Activated CD8-positive, alpha-beta T cell treated with anti-CD3 and anti-CD28 coated beads, Interleukin-2, amount 10 ng/mL, durations not matched to agents 7 days and 5 days (primary cell): ENCODE measurements around the gene NCOA4. TPM values are rescaled to one million over a fixed set of nuclear protein-coding genes. Genes with fewer than 3 reads are reported as not detected.
"Not testable (repeated sequence)": the region's sequence is repeated elsewhere in the genome, so short reads cannot be mapped to it uniquely, and the experiment has no call there.

Experiments used
- ATAC-seq: fragments of 150-1000 bp; cut with Tn5 transposase; one replicate; pipeline ENCODE4 v1.10.0; 2021; ENCODE audit warnings: moderate library complexity
- CTCF ChIA-PET: fragments of 350-600 bp; sonication (Branson Sonifier 250); formaldehyde crosslinking; loops from one replicate; lab custom pipeline; 2021; ENCODE audit warnings: antibody characterized with exemption; lab: Charles Lee
- POLR2A ChIA-PET: fragments of 350-600 bp; sonication (Branson Sonifier 250); formaldehyde crosslinking; loops from one replicate; lab custom pipeline; 2021; ENCODE audit warnings: antibody characterized with exemption; lab: Charles Lee
- DNase-seq: peaks from one replicate; pipeline ENCODE4 v3.0.0-alpha.2; 2020
- H3K27ac Mint-ChIP-seq: one replicate; pipeline ENCODE4 v1.8.0; 2021; ENCODE audit warnings: mild to moderate bottlenecking, mixed read lengths
- H3K27me3 Mint-ChIP-seq: one replicate; pipeline ENCODE4 v1.8.0; 2021; ENCODE audit warnings: low read depth, mixed read lengths
- H3K36me3 Mint-ChIP-seq: one replicate; pipeline ENCODE4 v1.8.0; 2021; ENCODE audit warnings: low read depth, mixed read lengths
- H3K4me1 Mint-ChIP-seq: one replicate; pipeline ENCODE4 v1.8.0; 2021; ENCODE audit warnings: low read depth, mixed read lengths
- H3K4me3 Mint-ChIP-seq: one replicate; pipeline ENCODE4 v1.8.0; 2021; ENCODE audit warnings: mild to moderate bottlenecking, mixed read lengths
- H3K9me3 Mint-ChIP-seq: one replicate; pipeline ENCODE4 v1.8.0; 2022; ENCODE audit warnings: mixed read lengths; ENCODE audit not compliant: insufficient read depth
- total RNA-seq, 2 experiments: library from RNA; stranded (reverse); gene quantifications; one replicate each; pipeline ENCODE4 v1.2.3, GENCODE V29; 2021

NCOA4 gene
- total RNA-seq, 2 experiments from 2014 or later: 119 to 120 TPM

DNA sequence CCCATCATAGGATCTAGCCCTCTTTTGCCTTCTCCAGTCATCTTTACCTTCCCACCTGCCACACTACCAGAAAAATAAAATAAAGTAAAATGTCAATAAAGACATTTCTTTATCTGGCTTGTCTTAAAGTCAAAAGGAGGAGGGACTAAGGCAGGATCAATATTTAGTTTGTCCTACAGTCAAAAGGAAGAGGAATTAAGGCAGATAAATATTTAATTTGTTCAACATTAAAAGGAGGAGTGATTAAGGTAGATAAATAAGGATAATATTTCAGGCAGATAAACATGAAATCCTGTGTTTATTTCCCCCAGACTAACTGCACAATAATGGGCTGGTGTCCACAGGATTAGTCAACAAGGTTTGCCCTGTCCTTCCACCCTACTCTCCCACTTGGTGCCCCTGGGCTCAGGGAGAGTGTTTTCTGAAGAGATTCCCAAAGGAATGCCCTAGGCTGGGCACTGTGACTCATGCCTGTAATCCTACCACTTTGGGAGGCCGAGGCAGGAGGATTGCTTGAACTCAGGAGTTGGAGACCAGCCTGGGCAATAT is 33.9 kb upstream of the NCOA4 start:
- no peak for ATAC-seq
- no peak overlapping the region for H3K27ac Mint-ChIP-seq
- no peak for DNase-seq
- no peaks in the 10 kb centered on the region for H3K27me3 Mint-ChIP-seq
- H3K4me3 Mint-ChIP-seq: no peak overlapping the region
- no peaks in the 10 kb centered on the region for H3K9me3 Mint-ChIP-seq
- ChIA-PET CTCF (no interaction called here), POLR2A (no interaction called here)
- H3K4me1 Mint-ChIP-seq: no peaks in the 10 kb centered on the region
- H3K36me3 Mint-ChIP-seq: no peaks in the 10 kb centered on the region

DNA sequence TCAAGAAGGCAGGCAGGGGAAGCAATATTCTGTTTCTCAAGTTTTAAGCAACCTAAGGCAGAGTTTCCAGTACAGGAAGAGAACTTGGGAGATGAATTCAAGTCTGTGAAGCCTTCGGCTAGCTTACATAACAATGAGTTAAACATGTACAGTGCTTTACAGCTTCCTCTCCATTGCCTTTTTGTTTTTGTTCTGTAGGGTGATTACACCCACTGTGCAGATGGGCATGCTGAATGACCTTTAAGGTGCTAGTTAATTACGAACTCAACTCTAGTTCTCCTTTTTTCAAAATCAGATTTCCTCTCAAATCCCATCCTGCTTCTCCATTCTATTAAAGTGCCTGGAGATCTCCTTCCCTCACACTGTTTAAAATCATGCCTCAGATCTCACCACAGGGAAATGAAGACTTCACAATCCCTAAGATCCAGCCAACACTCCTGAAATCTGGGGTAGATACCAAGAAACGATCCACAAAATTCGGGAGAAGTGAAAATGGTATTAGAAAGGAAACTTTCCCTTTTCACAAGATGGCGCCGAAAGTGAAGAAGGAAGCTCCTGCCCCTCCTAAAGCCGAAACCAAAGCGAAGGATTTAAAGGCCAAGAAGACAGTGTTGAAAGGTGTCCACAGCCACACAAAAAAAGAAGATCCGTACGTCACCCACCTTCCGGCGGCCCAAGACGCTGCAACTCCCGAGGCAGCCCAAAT is 32.5 kb upstream of the NCOA4 start:
- DNase-seq (no peak), ATAC-seq (no peak)
- no peak overlapping the region for H3K4me3 Mint-ChIP-seq
- no peaks in the 10 kb centered on the region for H3K36me3 Mint-ChIP-seq
- ChIA-PET POLR2A (no interaction called here), CTCF (no interaction called here)
- no peak overlapping the region for H3K27ac Mint-ChIP-seq
- H3K27me3 Mint-ChIP-seq: peaks cover 2% of the 10 kb centered on the region
- H3K9me3 Mint-ChIP-seq: no peaks in the 10 kb centered on the region
- no peaks in the 10 kb centered on the region for H3K4me1 Mint-ChIP-seq

DNA sequence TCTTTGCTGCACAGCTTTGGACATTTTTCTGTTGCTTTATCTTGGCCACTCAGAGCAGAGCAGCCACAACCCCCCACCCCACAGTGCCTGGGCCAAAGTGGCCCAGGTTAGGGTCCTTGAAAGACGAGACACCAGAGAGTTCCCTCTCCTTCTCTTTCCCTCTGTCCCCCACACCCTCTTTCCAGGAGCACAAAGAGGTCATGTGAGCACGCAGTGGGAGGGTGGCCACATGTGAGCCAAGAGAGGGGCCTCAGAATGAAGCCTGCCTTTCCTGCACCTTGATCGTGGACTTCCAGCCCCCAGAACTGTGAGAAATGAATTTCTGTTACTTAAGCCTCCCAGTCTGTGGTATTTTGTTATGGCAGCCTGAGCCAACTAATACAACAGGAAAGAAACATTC is 30.3 kb upstream of the NCOA4 start:
- H3K4me1 Mint-ChIP-seq: no peaks in the 10 kb centered on the region
- ATAC-seq (no peak), DNase-seq (no peak)
- no peak overlapping the region for H3K27ac Mint-ChIP-seq
- CTCF ChIA-PET: no interaction called here
- peaks cover 9% of the 10 kb centered on the region for H3K9me3 Mint-ChIP-seq
- no peak overlapping the region for H3K4me3 Mint-ChIP-seq
- no peaks in the 10 kb centered on the region for H3K36me3 Mint-ChIP-seq
- peaks cover 2% of the 10 kb centered on the region for H3K27me3 Mint-ChIP-seq
- POLR2A ChIA-PET: no interaction called here

DNA sequence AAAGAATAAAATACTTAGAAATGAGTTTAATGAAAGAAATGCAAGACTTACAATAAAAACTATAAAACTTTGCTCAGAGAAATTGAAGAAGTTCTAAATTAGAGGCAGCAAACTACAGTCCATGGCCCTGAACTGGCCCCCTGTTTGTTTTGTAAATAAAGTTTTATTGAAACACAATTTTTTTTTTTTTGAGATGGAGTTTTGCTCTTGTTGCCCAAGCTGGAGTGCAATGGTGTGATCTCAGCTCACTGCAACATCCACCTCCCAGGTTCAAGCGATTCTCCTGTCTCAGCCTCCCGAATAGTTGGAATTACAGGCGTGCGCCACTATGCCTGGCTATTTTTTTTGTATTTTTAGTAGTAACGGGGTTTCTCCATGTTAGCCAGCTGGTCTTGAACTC is 27.5 kb upstream of the NCOA4 start:
- H3K27me3 Mint-ChIP-seq, ATAC-seq, CTCF ChIA-PET, DNase-seq, POLR2A ChIA-PET, H3K27ac Mint-ChIP-seq, H3K4me1 Mint-ChIP-seq, H3K36me3 Mint-ChIP-seq, H3K9me3 Mint-ChIP-seq, H3K4me3 Mint-ChIP-seq: not testable (repeated sequence)

DNA sequence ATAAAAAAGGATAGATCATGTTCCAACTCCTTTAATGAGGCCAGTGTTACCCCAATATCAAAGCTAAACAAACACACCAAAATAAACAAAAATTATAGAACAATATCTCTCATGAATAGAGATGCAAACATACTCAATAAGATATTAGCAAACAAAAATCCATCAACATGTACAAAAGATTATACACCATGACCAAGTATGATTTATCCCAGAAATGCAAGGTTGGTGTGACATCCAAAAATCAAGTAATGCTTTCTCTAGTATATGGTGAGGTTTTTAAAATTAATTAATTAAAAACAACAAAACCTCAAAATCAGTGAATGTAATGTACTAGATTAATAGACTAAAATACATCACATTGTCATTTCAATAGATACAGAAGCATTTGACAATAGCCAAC is 26.6 kb upstream of the NCOA4 start:
- CTCF ChIA-PET: no interaction called here
- POLR2A ChIA-PET: no interaction called here

DNA sequence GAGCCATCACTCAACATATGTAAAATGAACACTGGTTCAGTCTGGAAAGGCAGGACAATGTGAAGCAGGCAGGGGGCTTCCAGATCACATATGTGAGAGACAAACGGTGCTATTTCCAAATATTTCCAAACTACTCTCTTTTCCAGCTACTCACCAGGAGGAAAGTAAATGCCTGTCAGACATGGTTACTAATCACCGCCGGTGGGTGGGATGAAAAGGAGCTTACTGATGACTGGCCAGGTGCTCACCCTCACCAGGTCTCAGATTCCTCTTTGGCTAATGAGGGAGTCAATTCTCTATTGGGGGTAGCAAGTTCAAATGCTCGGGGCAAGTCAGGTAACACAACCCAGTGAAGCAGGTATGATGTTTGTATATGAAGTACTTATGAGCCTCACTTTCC is 25.3 kb upstream of the NCOA4 start:
- ATAC-seq (no peak), DNase-seq (no peak)
- Mint-ChIP-seq H3K27me3 (peaks cover 2% of the 10 kb centered on the region), H3K4me3 (no peak overlapping the region), H3K27ac (no peak overlapping the region), H3K36me3 (no peaks in the 10 kb centered on the region), H3K4me1 (no peaks in the 10 kb centered on the region), H3K9me3 (peaks cover 9% of the 10 kb centered on the region)
- CTCF ChIA-PET: no interaction called here
- POLR2A ChIA-PET: no interaction called here

More for the DNA sequence above, 26.6 kb upstream of the NCOA4 start:
- Mint-ChIP-seq H3K4me1 (no peaks in the 10 kb centered on the region), H3K36me3 (no peaks in the 10 kb centered on the region), H3K9me3 (peaks cover 9% of the 10 kb centered on the region), H3K4me3 (no peak overlapping the region), H3K27me3 (peaks cover 2% of the 10 kb centered on the region), H3K27ac (no peak overlapping the region)
- DNase-seq (no peak), ATAC-seq (no peak)

DNA sequence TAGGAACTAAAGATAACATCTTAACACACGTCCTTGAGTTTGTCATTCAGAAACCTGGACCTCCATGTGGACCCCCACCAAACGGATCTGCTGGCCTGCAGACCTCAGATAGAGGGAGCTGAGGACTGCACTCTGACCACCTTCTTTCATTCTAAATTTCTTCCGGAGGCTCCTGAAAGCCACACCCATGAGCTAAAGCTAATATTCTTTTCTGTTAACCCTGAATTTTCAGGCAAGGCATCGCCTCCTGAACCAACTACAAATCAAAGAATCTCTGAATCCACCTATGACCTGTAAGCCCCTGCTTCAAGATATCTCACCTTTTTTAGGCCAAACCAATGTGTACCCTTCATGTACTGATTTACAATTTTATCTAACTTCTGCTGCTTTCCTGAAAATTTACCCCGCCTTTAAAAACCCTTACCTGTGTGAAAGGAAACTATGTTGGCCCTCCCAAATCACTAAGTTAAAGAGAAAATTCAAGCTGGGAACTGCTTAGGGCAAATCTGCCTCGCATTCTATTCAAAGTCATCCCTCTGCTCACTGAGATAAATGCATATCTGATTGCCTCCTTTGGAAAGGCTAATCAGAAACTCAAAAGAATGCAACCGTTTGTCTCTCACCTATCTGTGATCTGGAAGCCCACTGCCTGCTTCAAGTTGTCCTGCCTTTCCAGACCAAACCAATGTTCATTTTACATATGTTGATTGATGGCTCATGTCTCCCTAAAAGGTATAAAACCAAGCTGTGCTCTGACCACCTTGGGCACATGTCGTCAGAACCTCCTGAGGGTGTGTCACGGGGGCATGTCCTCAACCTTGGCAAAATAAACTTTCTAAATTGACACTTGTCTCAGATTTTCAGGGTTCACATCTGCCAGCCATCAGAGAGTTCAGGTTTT is 23.4 kb upstream of the NCOA4 start:
- H3K36me3 Mint-ChIP-seq: no peaks in the 10 kb centered on the region
- peaks cover 9% of the 10 kb centered on the region for H3K9me3 Mint-ChIP-seq
- ATAC-seq (no peak), DNase-seq (no peak)
- CTCF ChIA-PET: no interaction called here
- no peak overlapping the region for H3K4me3 Mint-ChIP-seq
- H3K27ac Mint-ChIP-seq: no peak overlapping the region
- H3K27me3 Mint-ChIP-seq: no peaks in the 10 kb centered on the region
- POLR2A ChIA-PET: no interaction called here
- no peaks in the 10 kb centered on the region for H3K4me1 Mint-ChIP-seq

DNA sequence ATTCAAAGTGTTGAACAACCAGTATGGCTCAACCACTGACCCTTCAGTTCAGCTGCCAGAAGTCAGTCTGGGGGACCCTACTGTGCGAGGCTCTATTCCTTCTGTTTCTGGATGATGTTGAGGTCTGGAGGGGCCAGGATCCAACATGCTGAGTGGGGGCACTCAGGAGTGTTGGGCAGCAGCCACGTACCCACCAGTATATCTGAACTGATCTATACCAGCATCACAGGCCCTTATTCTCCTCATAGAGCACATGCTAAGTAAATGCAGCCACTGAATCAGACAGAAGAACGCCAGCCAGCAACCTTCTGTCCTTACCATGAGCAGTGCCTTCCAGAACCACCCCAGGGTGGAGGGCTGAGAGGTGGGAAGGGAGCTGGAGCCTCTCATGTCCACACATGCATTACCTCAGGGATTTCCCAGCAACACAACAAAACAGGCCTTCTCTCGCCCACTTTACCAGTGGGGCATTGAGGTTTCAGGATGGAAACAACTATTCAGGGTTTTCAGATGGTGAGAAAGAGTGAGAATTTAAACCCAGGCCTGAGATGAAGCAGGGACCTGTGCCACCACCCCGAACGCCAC is 22.5 kb upstream of the NCOA4 start:
- Mint-ChIP-seq H3K9me3 (peaks cover 9% of the 10 kb centered on the region), H3K27ac (no peak overlapping the region), H3K4me1 (no peaks in the 10 kb centered on the region), H3K4me3 (no peak overlapping the region), H3K27me3 (no peaks in the 10 kb centered on the region), H3K36me3 (no peaks in the 10 kb centered on the region)
- POLR2A ChIA-PET: no interaction called here
- CTCF ChIA-PET: interaction anchor here (1.1 kb wide), 1 partner anchor 17 kb away, joined by 4 read pairs; no protein-coding TSS in a partner anchor
- DNase-seq (no peak), ATAC-seq (no peak)

DNA sequence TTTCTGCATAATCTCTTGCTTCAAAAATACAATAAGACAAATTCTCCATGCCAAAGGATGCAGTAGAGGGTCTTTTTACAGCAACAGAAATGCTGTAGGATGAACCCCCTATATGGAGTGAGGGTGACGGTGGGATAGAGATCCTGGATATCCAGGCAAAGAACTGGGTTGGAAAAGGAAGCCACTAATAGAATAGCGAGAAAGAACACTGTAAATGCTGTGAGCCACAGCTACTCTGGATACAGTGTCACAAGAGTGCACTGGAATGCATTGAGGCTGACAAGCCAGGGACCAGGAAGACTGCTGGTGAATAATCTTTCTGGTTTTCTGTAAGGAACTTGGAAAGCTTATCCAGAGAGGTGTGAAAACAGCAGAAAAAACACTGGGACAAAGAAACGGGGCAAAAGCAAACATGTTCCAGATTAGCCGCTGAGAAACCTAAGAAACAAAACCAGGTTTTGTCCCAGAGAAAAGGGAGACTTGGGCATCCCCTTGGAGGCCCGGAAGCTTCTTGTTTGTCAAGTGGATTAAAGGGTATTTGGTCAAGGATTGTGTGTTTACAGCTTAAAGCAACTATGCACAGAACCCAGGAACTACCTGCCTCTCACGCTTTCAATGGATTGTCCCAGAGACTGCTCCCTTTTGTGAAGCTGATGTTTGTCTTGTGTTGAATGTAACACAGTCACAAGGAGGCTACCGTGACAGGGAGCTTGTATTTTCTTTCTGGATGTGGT is 21.8 kb upstream of the NCOA4 start:
- ATAC-seq: no peak
- POLR2A ChIA-PET: no interaction called here
- H3K4me1 Mint-ChIP-seq: no peaks in the 10 kb centered on the region
- no peaks in the 10 kb centered on the region for H3K36me3 Mint-ChIP-seq
- CTCF ChIA-PET: interaction anchor here (1.1 kb wide), 1 partner anchor 16 kb away, joined by 4 read pairs; no protein-coding TSS in a partner anchor
- H3K4me3 Mint-ChIP-seq: no peak overlapping the region
- no peak for DNase-seq
- no peaks in the 10 kb centered on the region for H3K27me3 Mint-ChIP-seq
- H3K27ac Mint-ChIP-seq: no peak overlapping the region
- H3K9me3 Mint-ChIP-seq: peaks cover 5% of the 10 kb centered on the region

DNA sequence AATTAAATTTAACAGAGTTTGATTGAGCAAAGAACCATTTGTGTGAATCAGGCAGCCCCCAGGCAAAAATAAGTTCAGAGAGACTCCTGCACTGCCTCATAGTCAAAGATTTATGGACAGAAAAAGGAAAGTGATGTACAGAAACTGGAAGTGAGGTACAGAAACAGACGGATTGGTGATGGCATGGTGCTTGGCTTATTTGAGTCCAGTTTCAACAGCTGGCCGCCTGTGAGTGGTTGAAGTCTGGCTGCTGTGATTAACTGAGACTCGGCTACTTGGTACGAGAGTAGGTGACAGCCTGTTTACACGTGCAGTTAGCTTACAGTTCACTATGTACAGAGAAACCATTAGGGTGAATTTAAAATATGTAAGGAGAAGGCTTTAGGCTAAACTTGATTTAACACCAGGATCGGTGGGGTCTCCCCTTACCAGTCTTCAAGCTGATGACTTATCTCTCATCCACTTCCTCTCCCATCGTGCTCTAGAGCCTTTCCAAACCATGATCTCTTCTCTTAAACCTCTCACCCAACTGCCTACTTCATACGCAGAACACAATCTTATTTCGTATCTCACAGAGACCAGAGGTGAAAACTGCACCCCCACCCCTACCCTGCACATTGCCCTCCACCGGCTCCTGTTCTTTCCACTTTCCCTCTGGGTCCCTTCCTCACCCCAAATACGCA is 20.7 kb upstream of the NCOA4 start:
- no peaks in the 10 kb centered on the region for H3K27me3 Mint-ChIP-seq
- H3K36me3 Mint-ChIP-seq: no peaks in the 10 kb centered on the region
- no peak for ATAC-seq
- H3K4me3 Mint-ChIP-seq: no peak overlapping the region
- ChIA-PET CTCF (no interaction called here), POLR2A (no interaction called here)
- H3K9me3 Mint-ChIP-seq: no peaks in the 10 kb centered on the region
- H3K4me1 Mint-ChIP-seq: no peaks in the 10 kb centered on the region
- DNase-seq: no peak
- no peak overlapping the region for H3K27ac Mint-ChIP-seq

DNA sequence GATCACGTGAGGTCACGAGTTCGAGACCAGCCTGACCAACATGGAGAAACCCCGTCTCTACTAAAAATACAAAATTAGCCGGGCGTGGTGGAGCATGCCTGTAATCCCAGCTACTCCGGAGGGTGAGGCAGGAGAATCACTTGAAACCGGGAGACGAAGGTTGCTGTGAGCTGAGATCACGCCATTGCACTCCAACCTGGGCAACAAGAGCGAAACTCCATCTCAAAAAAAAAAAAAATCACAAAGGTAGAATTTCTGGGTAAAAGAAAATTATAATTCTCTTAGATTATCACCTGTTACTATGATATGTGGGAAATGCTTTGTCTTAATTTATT is 19.0 kb upstream of the NCOA4 start:
- ATAC-seq, CTCF ChIA-PET, H3K27me3 Mint-ChIP-seq, H3K4me1 Mint-ChIP-seq, H3K36me3 Mint-ChIP-seq, POLR2A ChIA-PET, H3K27ac Mint-ChIP-seq, H3K4me3 Mint-ChIP-seq, H3K9me3 Mint-ChIP-seq, DNase-seq: not testable (repeated sequence)
